MG63 (cell line): ENCODE data around the gene ATP5ME. TPM values are rescaled to one million over a fixed set of nuclear protein-coding genes. Genes with fewer than 3 reads are reported as not detected.

Experiments
- DNase-seq: peaks from one replicate; pipeline ENCODE4 v3.0.0-alpha.2; 2020
- H3K27me3 ChIP-seq: fragments of 250-450 bp; sonication (Bioruptor Pico); 2 replicates; pipeline ENCODE4 v1.5.1; 2020; ENCODE audit warnings: mild to moderate bottlenecking, moderate library complexity
- H3K36me3 ChIP-seq: fragments of 250-450 bp; sonication (Bioruptor Pico); 2 replicates; pipeline ENCODE4 v1.5.1; 2020; ENCODE audit warnings: mild to moderate bottlenecking, moderate library complexity
- H3K4me3 ChIP-seq: fragments of 250-450 bp; sonication (Bioruptor Pico); 2 replicates; pipeline ENCODE4 v1.5.1; 2020; ENCODE audit warnings: mild to moderate bottlenecking, moderate library complexity
- H3K9me3 ChIP-seq: fragments of 250-450 bp; sonication (Bioruptor Pico); 2 replicates; pipeline ENCODE4 v1.5.1; 2020; ENCODE audit warnings: mild to moderate bottlenecking, moderate library complexity
- total RNA-seq: library from RNA; depleted of rRNA; stranded (reverse); fragments of >200 nt; shearing (Covaris generic); gene quantifications from 2 replicates; pipeline ENCODE4 v1.2.3, GENCODE V29; 2014; ENCODE audit warnings: low replicate concordance; rRNA removed

ATP5ME gene, protein sequence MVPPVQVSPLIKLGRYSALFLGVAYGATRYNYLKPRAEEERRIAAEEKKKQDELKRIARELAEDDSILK
- total RNA-seq, result 183 TPM in 1 of 2 replicates, not detected in the other

DNA sequence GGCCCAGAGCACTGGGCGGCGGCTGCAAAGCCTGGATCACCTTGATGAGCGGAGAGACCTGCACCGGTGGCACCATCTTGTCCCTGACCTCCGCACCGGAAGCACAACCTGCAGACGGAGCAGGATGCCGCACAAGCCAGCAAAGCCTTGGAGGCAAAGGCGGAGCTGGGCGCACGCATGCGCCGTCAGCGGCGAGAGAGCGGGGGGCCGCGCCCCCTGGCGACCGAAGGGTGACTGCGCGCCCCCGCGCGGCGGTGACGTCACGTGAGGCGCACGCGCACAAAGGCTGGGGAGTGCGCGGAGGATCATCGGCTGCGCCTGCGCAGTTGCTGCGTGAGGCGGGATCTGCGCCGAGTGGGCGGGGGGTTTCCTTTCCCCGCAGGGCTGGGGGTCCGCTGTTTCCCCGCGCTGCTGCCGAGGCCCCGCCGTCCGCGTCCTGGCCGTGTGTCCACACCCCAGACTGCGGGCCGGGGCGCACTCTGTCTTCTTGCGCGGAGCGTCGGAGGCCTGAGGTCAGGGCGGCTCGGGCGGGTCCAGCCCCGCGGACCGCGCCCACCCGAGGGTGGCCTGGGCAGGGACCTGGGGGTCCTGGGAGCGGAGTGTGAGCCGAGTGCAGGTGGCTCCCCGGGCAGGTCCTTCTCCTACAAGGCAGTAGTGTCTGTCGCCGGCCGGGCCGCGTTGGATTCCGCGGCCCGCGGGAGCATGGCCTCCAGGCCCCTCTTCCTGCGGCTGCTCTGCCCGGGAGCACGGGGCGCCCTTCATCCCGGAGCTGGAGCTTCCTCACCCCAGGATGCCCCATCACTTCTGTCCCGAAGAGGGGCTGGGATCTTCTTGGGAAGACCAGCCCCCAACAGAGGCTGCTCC is at the start of gene ATP5ME, which contains the start of gene MYL5:
Gene ATP5ME, minus strand, starts transcription at position 105 of the 864 bp plus-strand sequence. Its CDS starts 29 bp downstream, at position 76.
Gene MYL5, plus strand, starts transcription at position 371 of the 864 bp plus-strand sequence. CDS start 3,485 bp downstream, outside the sequence.
- peak; percentile 90 for DNase-seq
- H3K27me3 ChIP-seq, result no peaks in the 10 kb centered on the region
- no peaks in the 10 kb centered on the region for H3K9me3 ChIP-seq
- H3K36me3 ChIP-seq, result peaks cover 21% of the 10 kb centered on the region
- H3K4me3 ChIP-seq, result peak within 1 kb of the TSS; percentile 76

DNA sequence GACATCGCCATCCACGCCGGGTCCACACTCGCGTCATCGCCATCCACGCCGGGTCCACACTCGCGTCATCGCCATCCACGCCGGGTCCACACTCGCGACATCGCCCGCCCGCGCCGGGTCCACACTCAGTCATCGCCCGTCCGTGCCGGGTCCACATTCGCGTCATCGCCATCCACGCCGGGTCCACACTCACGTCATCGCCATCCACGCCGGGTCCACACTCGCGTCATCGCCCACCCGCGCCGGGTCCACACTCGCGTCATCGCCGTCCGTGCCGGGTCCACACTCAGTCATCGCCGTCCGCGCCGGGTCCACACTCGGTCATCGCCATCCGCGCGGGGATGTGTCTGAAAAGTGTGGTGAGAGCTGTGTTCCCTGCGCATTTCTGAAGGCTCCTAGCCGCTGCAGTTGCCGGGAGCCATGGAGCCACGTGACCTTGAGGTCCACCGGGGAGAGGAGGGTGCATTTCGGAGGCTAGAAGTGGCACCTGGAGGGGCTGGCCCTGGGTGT is 48.8 kb upstream of the ATP5ME start:
- Histone ChIP-seq H3K36me3 (no peaks in the 10 kb centered on the region), H3K9me3 (no peaks in the 10 kb centered on the region), H3K27me3 (no peaks in the 10 kb centered on the region), H3K4me3 (no peak overlapping the region)
- DNase-seq, result no peak

- no peak overlapping the region for H3K4me3 ChIP-seq
- H3K36me3 ChIP-seq, result no peaks in the 10 kb centered on the region
- DNase-seq, result no peak
- H3K9me3 ChIP-seq, result no peaks in the 10 kb centered on the region
- no peaks in the 10 kb centered on the region for H3K27me3 ChIP-seq
Measured at GRCh38 chr4:722169-722725, 48.2 kb upstream of the ATP5ME start.

DNA sequence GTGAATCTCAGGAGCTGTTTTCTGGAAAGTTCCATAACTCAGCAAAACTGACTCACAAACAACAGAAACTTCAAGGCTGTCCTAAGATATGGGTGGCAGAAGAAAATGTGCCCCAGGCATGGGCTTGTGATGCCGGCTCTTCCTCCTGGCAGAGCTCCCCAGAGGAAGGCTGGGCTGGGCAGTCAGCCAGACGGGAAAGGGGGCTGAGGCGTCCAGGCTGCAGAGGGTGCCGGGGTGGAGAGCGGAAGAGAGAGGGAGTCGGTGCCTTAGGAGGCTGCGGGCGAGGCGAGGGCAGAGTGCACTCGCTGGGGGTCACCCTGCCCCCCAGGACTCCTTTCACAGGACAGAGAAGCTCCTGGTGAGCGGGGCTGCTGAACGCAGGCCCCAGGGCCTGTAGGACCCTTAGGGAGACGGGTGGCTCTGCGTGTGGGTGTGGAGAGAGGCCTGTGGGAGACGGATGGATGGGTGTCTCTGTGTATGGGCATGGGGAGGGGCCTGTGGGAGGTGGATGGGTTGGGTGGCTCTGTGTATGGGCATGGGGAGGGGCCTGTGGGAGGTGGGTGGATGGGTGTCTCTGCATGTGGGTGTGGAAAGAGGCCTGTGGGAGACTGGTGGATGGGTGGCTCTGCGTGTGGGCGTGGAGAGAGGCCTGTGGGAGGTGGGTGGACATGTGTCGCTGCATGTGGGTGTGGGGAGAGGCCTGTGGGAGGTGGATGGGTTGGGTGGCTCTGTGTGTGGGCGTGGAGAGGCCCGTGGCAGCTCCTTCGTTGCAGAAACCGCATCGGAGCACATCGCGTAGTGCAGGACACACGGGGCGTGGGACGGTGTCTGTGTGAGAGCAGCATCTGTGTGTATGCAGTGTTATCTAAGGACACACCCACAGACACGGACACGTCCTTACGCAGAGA is 47.4 kb upstream of the ATP5ME start:
- H3K4me3 ChIP-seq, result no peak overlapping the region
- H3K36me3 ChIP-seq, result no peaks in the 10 kb centered on the region
- H3K9me3 ChIP-seq, result no peaks in the 10 kb centered on the region
- no peaks in the 10 kb centered on the region for H3K27me3 ChIP-seq
- DNase-seq, result no peak

GRCh38 chr4:720111-720860 is 46.2 kb upstream of the ATP5ME start:
- no peaks in the 10 kb centered on the region for H3K36me3 ChIP-seq
- H3K27me3 ChIP-seq, result no peaks in the 10 kb centered on the region
- DNase-seq, result no peak
- no peak overlapping the region for H3K4me3 ChIP-seq
- no peaks in the 10 kb centered on the region for H3K9me3 ChIP-seq

- Histone ChIP-seq H3K27me3 (no peaks in the 10 kb centered on the region), H3K36me3 (no peaks in the 10 kb centered on the region), H3K4me3 (no peak overlapping the region), H3K9me3 (no peaks in the 10 kb centered on the region)
- no peak for DNase-seq
Measured at GRCh38 chr4:718460-718859, 44.4 kb upstream of the ATP5ME start.

DNA sequence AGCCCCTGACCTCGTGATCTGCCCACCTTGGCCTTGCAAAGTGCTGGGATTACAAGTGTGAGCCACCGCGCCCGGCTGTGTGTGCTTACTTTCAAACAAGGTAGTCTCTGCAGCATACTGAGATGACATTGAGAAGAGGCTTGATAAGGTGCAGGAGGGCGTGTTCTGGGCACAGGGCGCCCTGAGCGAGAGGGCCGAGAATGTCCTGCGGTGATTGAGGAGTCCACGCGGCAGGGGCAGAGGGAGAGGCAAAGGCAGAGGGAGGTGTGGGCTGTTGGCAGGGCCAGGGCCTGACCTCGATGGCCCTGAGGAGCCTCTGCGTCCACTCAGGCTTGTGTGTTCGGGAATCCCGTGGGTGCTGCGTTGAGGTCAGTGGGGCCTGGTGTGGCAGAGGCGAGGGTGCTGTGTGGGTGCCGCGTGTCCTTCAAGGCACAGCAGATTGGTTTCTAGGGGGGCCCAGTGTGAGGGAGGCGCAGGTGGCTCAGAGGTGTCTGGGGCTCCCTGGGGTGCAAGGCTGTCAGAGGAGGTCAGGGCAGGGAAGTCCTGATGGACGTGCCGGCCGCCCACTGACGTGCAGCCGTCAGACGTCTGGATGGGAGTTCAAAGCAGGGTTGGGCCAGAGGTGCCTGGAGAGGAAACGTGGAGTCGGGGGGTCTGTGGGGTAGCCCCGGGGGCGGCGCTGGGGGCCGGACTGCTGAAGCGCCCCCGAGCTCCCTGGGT is 43.7 kb upstream of the ATP5ME start:
- Histone ChIP-seq H3K4me3 (no peak overlapping the region), H3K9me3 (no peaks in the 10 kb centered on the region), H3K36me3 (no peaks in the 10 kb centered on the region), H3K27me3 (no peaks in the 10 kb centered on the region)
- DNase-seq, result no peak

DNA sequence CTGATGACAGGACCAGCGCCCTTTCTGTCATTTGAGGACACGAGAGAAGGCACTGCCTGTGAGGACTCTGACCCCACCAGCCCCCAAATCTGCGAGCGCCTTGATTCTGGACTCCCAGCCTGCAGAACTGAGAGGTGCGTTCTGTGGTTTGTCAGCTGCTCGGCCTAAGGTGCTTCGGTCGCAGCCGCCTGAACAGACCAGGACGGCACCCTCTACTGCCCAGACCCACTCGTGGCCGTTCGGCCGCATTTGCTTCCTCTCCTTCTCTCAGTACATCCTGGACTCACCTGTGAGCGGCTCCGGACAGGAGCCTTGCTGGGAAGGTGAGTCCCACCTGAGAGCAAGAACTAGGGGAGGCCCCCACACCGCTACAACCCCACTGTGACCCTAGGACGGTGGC is 40.0 kb upstream of the ATP5ME start:
- Histone ChIP-seq H3K9me3 (no peaks in the 10 kb centered on the region), H3K36me3 (no peaks in the 10 kb centered on the region), H3K4me3 (no peak overlapping the region), H3K27me3 (no peaks in the 10 kb centered on the region)
- no peak for DNase-seq

GRCh38 chr4:712916-713632 is 39.0 kb upstream of the ATP5ME start:
- Histone ChIP-seq H3K27me3 (no peaks in the 10 kb centered on the region), H3K4me3 (no peak overlapping the region), H3K36me3 (no peaks in the 10 kb centered on the region), H3K9me3 (no peaks in the 10 kb centered on the region)
- DNase-seq, result no peak

GRCh38 chr4:712093-712492 is 38.0 kb upstream of the ATP5ME start:
- Histone ChIP-seq H3K4me3 (no peak overlapping the region), H3K36me3 (no peaks in the 10 kb centered on the region), H3K27me3 (no peaks in the 10 kb centered on the region), H3K9me3 (no peaks in the 10 kb centered on the region)
- no peak for DNase-seq

DNA sequence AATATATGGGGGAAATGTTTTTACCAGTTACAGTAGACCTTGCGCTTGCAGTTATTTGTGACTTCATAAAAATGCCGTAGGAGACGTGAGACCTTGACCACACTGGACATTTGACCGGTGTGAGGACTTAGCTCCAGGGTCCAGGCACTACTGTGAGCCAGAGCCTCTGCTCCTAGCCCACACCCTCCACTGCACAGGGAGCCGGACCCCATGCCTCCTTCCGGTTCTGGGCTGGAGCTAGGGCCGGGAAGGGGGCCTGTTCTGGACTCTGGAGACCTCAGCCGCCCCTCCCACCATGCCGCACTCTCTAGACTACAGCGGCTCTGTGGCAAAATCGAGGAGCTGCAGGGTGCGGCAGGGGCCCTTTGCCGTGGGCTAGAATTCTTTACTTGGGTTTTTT is 36.8 kb upstream of the ATP5ME start:
- Histone ChIP-seq H3K36me3 (no peaks in the 10 kb centered on the region), H3K4me3 (no peak overlapping the region), H3K9me3 (no peaks in the 10 kb centered on the region), H3K27me3 (no peaks in the 10 kb centered on the region)
- no peak for DNase-seq

GRCh38 chr4:710116-710515 is 36.0 kb upstream of the ATP5ME start:
- Histone ChIP-seq H3K9me3 (no peaks in the 10 kb centered on the region), H3K36me3 (no peaks in the 10 kb centered on the region), H3K27me3 (no peaks in the 10 kb centered on the region), H3K4me3 (no peak overlapping the region)
- no peak for DNase-seq

DNA sequence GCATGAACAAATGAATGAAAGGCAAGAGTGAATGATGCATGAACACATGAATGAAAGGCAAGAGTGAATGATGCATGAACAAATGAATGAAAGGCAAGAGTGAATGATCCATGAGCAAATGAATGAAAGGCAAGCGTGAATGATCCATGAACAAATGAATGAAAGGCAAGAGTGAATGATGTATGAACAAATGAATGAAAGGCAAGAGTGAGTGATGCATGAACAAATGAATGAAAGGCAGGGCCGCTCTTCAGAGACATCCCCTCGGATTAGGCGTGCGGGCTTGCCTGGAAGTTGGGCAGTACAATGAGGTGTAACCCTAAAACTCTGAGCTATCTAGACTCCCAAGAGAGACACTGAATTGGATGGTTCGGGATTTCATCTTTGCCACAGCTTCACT is 35.3 kb upstream of the ATP5ME start:
- DNase-seq, result no peak
- no peaks in the 10 kb centered on the region for H3K36me3 ChIP-seq
- H3K4me3 ChIP-seq, result no peak overlapping the region
- H3K27me3 ChIP-seq, result no peaks in the 10 kb centered on the region
- H3K9me3 ChIP-seq, result no peaks in the 10 kb centered on the region

DNA sequence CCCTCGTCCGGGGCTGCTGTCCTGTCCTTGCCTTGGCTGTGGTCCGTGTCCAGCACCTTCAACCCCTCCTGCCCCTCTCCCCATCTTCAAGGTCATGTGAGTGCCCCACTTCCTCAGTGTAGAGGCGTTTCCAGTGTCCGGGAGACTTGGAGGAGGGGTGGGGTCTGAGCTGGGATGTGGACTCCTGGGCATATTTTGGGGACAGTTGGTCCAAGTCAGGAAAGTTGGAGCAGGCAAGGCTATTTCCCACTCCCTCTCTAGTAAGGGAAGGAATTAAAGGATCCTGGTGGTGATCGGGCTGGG is 34.5 kb upstream of the ATP5ME start:
- no peak overlapping the region for H3K4me3 ChIP-seq
- DNase-seq, result no peak

DNA sequence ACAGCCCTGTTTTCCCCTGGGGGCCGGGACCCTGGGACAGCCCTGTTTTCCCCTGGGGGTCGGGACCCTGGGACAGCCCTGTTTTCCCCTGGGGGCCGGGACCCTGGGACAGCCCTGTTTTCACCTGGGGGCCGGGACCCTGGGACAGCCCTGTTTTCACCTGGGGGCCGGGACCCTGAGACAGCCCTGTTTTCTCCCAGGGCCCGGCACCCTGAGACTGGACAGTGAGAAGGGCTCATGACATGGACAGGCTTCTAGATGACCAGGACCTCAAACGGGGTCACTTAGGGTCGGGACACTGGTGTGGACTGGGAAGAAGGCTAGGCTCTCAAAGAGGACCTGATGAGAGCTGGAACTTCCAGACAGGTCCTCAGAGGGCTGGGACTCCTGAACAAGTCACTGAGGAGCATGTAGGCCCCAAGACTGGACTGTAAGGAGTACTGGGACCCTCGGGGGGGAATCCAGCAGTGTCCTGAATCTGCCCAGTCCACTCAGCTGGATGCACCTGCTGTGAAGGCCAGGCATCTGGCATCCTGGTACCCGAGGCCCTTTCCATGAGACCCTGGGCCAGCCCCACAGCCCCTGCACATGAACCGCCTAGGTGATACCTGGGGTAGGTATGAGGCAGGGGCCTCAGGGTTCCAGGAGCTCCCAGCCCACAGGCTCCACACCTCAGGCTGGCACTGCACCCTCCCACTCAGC is 34.0 kb upstream of the ATP5ME start:
- Histone ChIP-seq H3K36me3 (no peaks in the 10 kb centered on the region), H3K9me3 (no peaks in the 10 kb centered on the region), H3K4me3 (no peak overlapping the region), H3K27me3 (no peaks in the 10 kb centered on the region)
- DNase-seq, result no peak

More for the DNA sequence above, 34.5 kb upstream of the ATP5ME start:
- Histone ChIP-seq H3K36me3 (no peaks in the 10 kb centered on the region), H3K9me3 (no peaks in the 10 kb centered on the region), H3K27me3 (no peaks in the 10 kb centered on the region)
